ENCODE measurements around the gene SMAGP.

DNA sequence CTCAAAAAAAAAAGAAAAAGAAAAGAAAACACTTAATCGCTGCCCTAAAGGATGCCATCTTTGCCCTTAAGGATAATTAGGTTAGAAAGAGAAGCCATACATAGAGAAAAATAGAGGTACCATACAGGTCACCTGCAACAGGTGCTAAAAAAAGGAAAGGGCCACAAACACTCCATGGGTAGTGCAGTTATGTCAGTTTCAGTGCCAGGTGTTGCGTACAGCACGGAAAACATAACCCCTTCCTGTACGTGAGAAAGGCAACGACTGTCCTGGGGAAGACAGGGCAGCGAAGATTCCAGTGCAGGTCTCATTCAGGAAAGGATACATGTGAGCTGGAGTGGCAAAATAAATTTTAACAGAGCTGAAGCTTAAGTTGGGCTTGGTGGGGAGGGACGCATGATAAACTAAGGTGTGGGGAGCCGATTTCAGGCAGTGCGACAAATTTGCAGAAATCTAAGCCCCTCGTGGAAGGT is 32.1 kb downstream of the SMAGP start:
- TF ChIP-seq, protein P1, sequence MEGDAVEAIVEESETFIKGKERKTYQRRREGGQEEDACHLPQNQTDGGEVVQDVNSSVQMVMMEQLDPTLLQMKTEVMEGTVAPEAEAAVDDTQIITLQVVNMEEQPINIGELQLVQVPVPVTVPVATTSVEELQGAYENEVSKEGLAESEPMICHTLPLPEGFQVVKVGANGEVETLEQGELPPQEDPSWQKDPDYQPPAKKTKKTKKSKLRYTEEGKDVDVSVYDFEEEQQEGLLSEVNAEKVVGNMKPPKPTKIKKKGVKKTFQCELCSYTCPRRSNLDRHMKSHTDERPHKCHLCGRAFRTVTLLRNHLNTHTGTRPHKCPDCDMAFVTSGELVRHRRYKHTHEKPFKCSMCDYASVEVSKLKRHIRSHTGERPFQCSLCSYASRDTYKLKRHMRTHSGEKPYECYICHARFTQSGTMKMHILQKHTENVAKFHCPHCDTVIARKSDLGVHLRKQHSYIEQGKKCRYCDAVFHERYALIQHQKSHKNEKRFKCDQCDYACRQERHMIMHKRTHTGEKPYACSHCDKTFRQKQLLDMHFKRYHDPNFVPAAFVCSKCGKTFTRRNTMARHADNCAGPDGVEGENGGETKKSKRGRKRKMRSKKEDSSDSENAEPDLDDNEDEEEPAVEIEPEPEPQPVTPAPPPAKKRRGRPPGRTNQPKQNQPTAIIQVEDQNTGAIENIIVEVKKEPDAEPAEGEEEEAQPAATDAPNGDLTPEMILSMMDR (IDR thresholded peaks at IDR 0.05 in 4 of 5, conservative IDR thresholded peaks at IDR 0.05 in 1 of 5): no peak
- no peak for TF ChIP-seq POLR2A (IDR thresholded peaks at IDR 0.05)

All from gastrocnemius medialis (tissue), 4 donors.